ENCODE data around the gene KRT23. TPM values are rescaled to one million over a fixed set of nuclear protein-coding genes. Genes with fewer than 3 reads are reported as not detected.

Gene KRT23
- total and polyA plus RNA-seq, 2 of the 13 experiments (the other 11 are each of a cell fraction or from before 2014, with no cell fraction given), result 24.7 to 51.1 TPM

- TF ChIP-seq ZBTB40 (IDR thresholded peaks at IDR 0.05) (no peak), ZBTB40 (CRISPR knock-in tag; IDR thresholded peaks at IDR 0.05) (no peak), ZNF589 (CRISPR knock-in tag; conservative IDR thresholded peaks at IDR 0.05) (no peak), ZFP41 (CRISPR knock-in tag; IDR thresholded peaks at IDR 0.05; ENCODE audit: borderline replicate concordance) (no peak)
Observed at GRCh38 chr17:40960144-40960543, 22.7 kb upstream of the KRT23 start (continued).
